Upper lobe of left lung (tissue), 6 donors: ENCODE results near the gene INPP4B. TPM values are rescaled to one million over a fixed set of nuclear protein-coding genes. Genes with fewer than 3 reads are reported as not detected.

Experiments used
- ATAC-seq, 2 donors: fragments of 200-7000 bp; cut with Tn5 transposase; one replicate each; pipeline ENCODE4 v1.9.1; 2022; ENCODE audit warnings: mild to moderate bottlenecking in 2 of 2, moderate library complexity in 2 of 2; ENCODE audit not compliant: low FRiP score in 2 of 2
- DNase-seq, 2 donors: peaks; one replicate each; pipeline ENCODE4 v3.0.0-alpha.2; 2019 to 2020
- H3K27ac ChIP-seq, 4 donors: fragments of 200-600 bp; sonication (generic); one replicate each; pipeline ENCODE4 v1.5.1; 2016 to 2019
- H3K27me3 ChIP-seq, 4 donors: fragments of 200-600 bp; sonication (generic); one replicate each; pipeline ENCODE4 v1.5.1; 2017 to 2019
- H3K36me3 ChIP-seq, 4 donors: fragments of 200-600 bp; sonication (generic); one replicate each; pipeline ENCODE4 v1.5.1; 2016 to 2019
- H3K4me1 ChIP-seq, 4 donors: fragments of 200-600 bp; sonication (generic); one replicate each; pipeline ENCODE4 v1.5.1; 2018 to 2019
- H3K4me3 ChIP-seq, 4 donors: fragments of 200-600 bp; sonication (generic); one replicate each; pipeline ENCODE4 v1.5.1; 2017 to 2019; ENCODE audit warnings: mild to moderate bottlenecking in 2 of 4, moderate library complexity in 1 of 4
- H3K9me3 ChIP-seq, 4 donors: fragments of 200-600 bp; sonication (generic); one replicate each; pipeline ENCODE4 v1.5.1; 2018 to 2019
- EP300 ChIP-seq, 4 donors: sonication (generic); formaldehyde crosslinking; IDR thresholded peaks; one replicate each; pipeline ENCODE4 v1.5.1; 2017; ENCODE audit warnings: antibody characterized with exemption in 4 of 4, control low read depth in 2 of 4
- POLR2A ChIP-seq, 4 donors: fragments of 450-650 bp; IDR thresholded peaks; one replicate each; pipeline ENCODE4 v1.5.1; 2016 to 2017; ENCODE audit warnings: antibody characterized with exemption in 4 of 4, mild to moderate bottlenecking in 2 of 4
- POLR2AphosphoS5 ChIP-seq, 2 donors: sonication (generic); formaldehyde crosslinking; IDR thresholded peaks; one replicate each; pipeline ENCODE4 v1.5.1; 2017; ENCODE audit warnings: antibody characterized with exemption in 2 of 2
- WGBS, 2 donors: methylation state at CpG; one replicate each; pipeline ENCODE4 v1.1.5; 2017 to 2018; 5-methylcytosine and 5-hydroxymethylcytosine counted together
- total RNA-seq, 6 donors: library from RNA; depleted of rRNA in 4 of 6; stranded (reverse); fragments of >200 nt in 4 of 6; gene quantifications; one replicate each; pipeline versions ENCODE4 v1.1.0 to v1.2.1, GENCODE V29; 2016 to 2021
- TF ChIP-seq, protein P1 (sequence below), 6 experiments: fragments of 450-650 bp in 4 of 6; fragments of 200-600 bp in 2 of 6; sonication (generic) in 2 of 6; IDR thresholded peaks; one replicate each; pipeline ENCODE4 v1.5.1; 2016 to 2019; ENCODE audit warnings: antibody characterized with exemption in 6 of 6
- donor health status: DM: no; HTN: no; CAD: no; lungs with moderate emphysema.
- donor health status: DM: no; HTN: yes; CAD: no; lungs with severe emphysema.

Gene INPP4B
- total RNA-seq, 6 donors from 2014 or later, result 4.7 to 31.4 (median 10.4) TPM

DNA sequence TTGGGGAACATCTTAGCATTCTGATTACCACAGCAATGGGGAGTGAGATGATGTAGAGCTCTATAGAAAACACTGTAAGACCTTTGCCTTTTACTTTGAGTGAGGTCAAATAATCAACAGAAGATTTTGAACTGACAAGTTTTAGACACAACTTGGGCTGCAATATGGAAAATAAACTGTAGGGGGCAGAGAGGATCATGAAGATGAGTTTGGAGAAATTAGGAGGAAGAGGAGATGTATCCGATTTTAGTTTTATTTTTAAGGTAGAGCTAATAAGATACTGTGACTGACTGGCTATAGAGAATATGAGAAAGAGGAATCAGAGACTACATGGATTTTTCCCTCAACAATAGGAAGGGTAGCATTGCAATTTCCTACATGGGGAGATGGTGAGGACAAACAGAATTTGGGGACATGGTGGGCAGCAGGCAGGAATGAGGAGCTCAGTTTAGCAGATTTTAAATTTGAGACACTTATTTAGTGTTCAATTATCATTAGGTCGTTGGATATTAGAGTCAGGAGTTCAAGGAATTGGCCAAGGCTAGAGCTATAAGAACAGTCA lies 563.1 kb downstream of the INPP4B start:
- 10 to 12% methylated on average over 2 of the region's 2 CpGs for WGBS, 2 donors
- Histone ChIP-seq H3K27me3 (no peaks in the 10 kb centered on the region), H3K9me3 (no peaks in the 10 kb centered on the region), H3K27ac (no peak overlapping the region), H3K36me3 (no peaks in the 10 kb centered on the region), H3K4me1 (no peaks in the 10 kb centered on the region), H3K4me3 (no peak overlapping the region)
- TF ChIP-seq, protein P1, sequence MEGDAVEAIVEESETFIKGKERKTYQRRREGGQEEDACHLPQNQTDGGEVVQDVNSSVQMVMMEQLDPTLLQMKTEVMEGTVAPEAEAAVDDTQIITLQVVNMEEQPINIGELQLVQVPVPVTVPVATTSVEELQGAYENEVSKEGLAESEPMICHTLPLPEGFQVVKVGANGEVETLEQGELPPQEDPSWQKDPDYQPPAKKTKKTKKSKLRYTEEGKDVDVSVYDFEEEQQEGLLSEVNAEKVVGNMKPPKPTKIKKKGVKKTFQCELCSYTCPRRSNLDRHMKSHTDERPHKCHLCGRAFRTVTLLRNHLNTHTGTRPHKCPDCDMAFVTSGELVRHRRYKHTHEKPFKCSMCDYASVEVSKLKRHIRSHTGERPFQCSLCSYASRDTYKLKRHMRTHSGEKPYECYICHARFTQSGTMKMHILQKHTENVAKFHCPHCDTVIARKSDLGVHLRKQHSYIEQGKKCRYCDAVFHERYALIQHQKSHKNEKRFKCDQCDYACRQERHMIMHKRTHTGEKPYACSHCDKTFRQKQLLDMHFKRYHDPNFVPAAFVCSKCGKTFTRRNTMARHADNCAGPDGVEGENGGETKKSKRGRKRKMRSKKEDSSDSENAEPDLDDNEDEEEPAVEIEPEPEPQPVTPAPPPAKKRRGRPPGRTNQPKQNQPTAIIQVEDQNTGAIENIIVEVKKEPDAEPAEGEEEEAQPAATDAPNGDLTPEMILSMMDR (IDR thresholded peaks at IDR 0.05), result peak in 5 of 6 experiments; percentile 24 to 59 (median 52)
- no peak for TF ChIP-seq POLR2A (IDR thresholded peaks at IDR 0.05)
- ATAC-seq (no peak), DNase-seq (no peak)

DNA sequence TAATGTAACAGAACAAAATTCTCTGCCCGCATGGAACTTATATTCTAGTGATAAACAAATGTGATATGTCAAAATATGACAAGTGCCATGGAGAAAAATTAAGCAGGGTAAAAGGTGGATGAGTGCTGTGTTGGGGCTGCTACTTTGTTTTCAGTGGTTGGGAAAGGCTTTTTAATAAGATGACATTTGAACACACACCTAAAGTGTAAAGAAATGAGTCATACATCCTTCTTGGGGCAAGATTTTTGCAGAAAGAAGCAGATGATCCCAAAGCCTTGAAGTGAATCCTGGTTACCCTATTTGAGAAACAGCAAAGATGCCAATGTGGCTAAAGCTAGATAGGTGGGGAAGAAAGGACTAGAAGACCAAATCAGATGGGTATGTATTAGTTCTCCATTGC lies 564.1 kb downstream of the INPP4B start:
- ATAC-seq, result no peak
- H3K4me1 ChIP-seq, result no peaks in the 10 kb centered on the region
- WGBS, 2 donors, result 91 to 97% methylated on average over 1 of the region's 1 CpG
- no peak for DNase-seq
- TF ChIP-seq EP300 (IDR thresholded peaks at IDR 0.05) (no peak), POLR2AphosphoS5 (IDR thresholded peaks at IDR 0.05) (no peak), POLR2A (IDR thresholded peaks at IDR 0.05) (no peak)
- TF ChIP-seq, protein P1 (IDR thresholded peaks at IDR 0.05), result no peak
- H3K27ac ChIP-seq, result no peak overlapping the region
- no peaks in the 10 kb centered on the region for H3K27me3 ChIP-seq
- no peaks in the 10 kb centered on the region for H3K9me3 ChIP-seq
- H3K36me3 ChIP-seq, result no peaks in the 10 kb centered on the region
- no peak overlapping the region for H3K4me3 ChIP-seq

DNA sequence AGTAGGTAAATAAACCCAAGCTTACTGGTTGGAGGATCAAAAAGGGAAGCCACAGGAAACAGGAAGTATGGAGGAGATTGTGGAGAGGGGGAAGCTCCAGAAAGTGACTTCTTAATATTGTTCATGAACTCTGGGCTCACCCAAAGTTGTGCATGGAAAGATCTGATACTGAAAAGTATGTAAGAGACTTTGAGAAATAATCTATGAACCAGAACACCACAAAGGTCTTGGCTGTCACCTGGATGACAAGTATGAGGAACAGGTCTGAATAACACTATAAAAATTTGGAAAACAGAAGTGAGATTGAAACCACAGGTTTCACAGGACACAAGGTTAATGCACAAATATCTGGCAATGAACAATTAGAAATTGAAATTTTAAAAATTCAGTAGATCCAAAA lies 567.4 kb downstream of the INPP4B start:
- no peak for DNase-seq
- Histone ChIP-seq H3K36me3 (no peaks in the 10 kb centered on the region), H3K9me3 (no peaks in the 10 kb centered on the region), H3K4me3 (no peak overlapping the region), H3K4me1 (no peaks in the 10 kb centered on the region), H3K27ac (no peak overlapping the region), H3K27me3 (no peaks in the 10 kb centered on the region)
- TF ChIP-seq POLR2AphosphoS5 (IDR thresholded peaks at IDR 0.05) (no peak), POLR2A (IDR thresholded peaks at IDR 0.05) (no peak), EP300 (IDR thresholded peaks at IDR 0.05) (no peak)
- TF ChIP-seq, protein P1 (IDR thresholded peaks at IDR 0.05), result no peak
- no peak for ATAC-seq

DNA sequence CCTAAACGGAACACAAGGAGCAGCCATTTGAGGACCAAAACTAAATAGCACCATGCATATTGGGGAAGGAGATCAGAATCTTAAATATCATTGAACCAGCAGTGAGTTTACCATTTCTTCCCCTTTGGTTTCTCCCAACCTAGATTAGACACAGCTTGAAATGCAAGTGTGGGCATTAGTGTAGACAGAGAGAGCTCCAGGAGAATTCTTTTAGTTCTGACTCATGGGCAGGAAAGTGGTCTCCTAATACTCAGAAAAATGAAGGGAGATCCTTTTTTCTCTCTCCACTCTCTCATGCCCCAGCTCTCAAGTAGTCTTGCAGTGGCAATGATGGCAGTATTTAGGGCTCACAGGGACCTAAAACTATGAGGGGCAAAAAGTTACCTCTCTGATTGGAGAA lies 567.9 kb downstream of the INPP4B start:
- Histone ChIP-seq H3K9me3 (no peaks in the 10 kb centered on the region), H3K4me3 (no peak overlapping the region), H3K27ac (no peak overlapping the region), H3K27me3 (no peaks in the 10 kb centered on the region), H3K36me3 (no peaks in the 10 kb centered on the region), H3K4me1 (no peaks in the 10 kb centered on the region)
- DNase-seq (no peak), ATAC-seq (no peak)
- 89 to 100% methylated on average over 1 of the region's 1 CpG for WGBS, 2 donors
- TF ChIP-seq EP300 (IDR thresholded peaks at IDR 0.05) (no peak), POLR2AphosphoS5 (IDR thresholded peaks at IDR 0.05) (no peak), POLR2A (IDR thresholded peaks at IDR 0.05) (no peak)
- TF ChIP-seq, protein P1 (IDR thresholded peaks at IDR 0.05), result no peak

DNA sequence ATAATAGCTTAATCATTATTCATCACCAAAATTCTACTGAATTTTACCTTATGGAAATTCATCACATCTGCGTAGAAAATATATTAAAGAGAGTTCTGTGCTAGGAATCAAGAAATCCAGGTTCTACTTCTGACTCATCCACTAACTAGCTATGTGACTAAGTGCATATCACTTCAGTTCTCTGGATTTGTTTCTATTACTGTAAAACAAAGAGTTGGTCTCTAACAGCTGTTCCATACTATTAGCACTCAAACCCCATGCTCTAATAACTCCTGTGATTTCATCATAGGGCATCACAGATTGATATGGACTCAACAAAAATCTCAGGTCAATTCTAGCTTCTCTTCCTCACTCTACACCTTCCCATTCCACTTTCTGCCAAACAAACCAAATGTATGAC lies 572.0 kb downstream of the INPP4B start:
- ATAC-seq (no peak), DNase-seq (no peak)
- TF ChIP-seq POLR2AphosphoS5 (IDR thresholded peaks at IDR 0.05) (no peak), POLR2A (IDR thresholded peaks at IDR 0.05) (no peak), EP300 (IDR thresholded peaks at IDR 0.05) (no peak)
- TF ChIP-seq, protein P1 (IDR thresholded peaks at IDR 0.05), result no peak
- H3K4me1 ChIP-seq, result no peaks in the 10 kb centered on the region
- H3K36me3 ChIP-seq, result no peaks in the 10 kb centered on the region
- no peaks in the 10 kb centered on the region for H3K27me3 ChIP-seq
- no peak overlapping the region for H3K27ac ChIP-seq
- H3K4me3 ChIP-seq, result no peak overlapping the region
- 92 to 97% methylated on average over 1 of the region's 1 CpG for WGBS, 2 donors
- no peaks in the 10 kb centered on the region for H3K9me3 ChIP-seq
